GM12878 (cell line): Measurements from ENCODE around the gene PLCG2. TPM values are rescaled to one million over a fixed set of nuclear protein-coding genes. Genes with fewer than 3 reads are reported as not detected.

Source experiments
- ATAC-seq: fragments of 200-7000 bp; cut with Tn5 transposase; 3 replicates; pipeline ENCODE4 v1.9.1; 2020; ENCODE audit warnings: mild to moderate bottlenecking, moderate library complexity
- BruUV-seq: library from RNA; stranded (reverse); fragments of 400-500 nt; replicated peaks from 2 replicates; lab custom pipeline; 2021; lab: Mats Ljungman, UMichigan
- CTCF ChIA-PET: fragments of 300-600 bp; sonication (Branson Sonifier 250); formaldehyde crosslinking; extraction: SDS; loops from one replicate; lab custom pipeline; 2021; ENCODE audit warnings: inconsistent platforms; lab: Yijun Ruan, JAX
- POLR2A ChIA-PET: fragments of 350-600 bp; formaldehyde crosslinking; extraction: SDS; loops from one replicate; lab custom pipeline; 2021; ENCODE audit warnings: inconsistent platforms; lab: Charles Lee
- RAD21 ChIA-PET: fragments of 300-600 bp; sonication (Branson Sonifier 250); formaldehyde crosslinking; loops from one replicate; lab custom pipeline; 2023; ENCODE audit warnings: antibody characterized with exemption; ENCODE audit not compliant: unreplicated experiment; lab: Charles Lee
- SMC1A ChIA-PET: fragments of 300-600 bp; sonication (Branson Sonifier 250); formaldehyde crosslinking; loops from one replicate; lab custom pipeline; 2023; ENCODE audit not compliant: unreplicated experiment, uncharacterized antibody; lab: Charles Lee
- DNase-seq: peaks from one replicate; pipeline ENCODE4 v3.0.0-alpha.2; 2011; ENCODE audit warnings: low read depth, low spot score
- FAIRE-seq: peaks from 3 replicates; lab custom pipeline; 2011; peaks lifted over from hg19 to GRCh38; lab: Jason Lieb, UNC
- H2AFZ ChIP-seq: 2 replicates; pipeline ENCODE4 v1.6.0; 2011; ENCODE audit warnings: low read depth, low read length, control low read depth; ENCODE audit not compliant: control insufficient read depth
- H3K27ac ChIP-seq: 2 replicates; pipeline ENCODE4 v1.5.1; 2011; ENCODE audit warnings: control low read depth; ENCODE audit not compliant: control insufficient read depth, insufficient read depth
- H3K27me3 ChIP-seq, 2 experiments: replicated peaks in 1 of 2; 2 replicates each; pipeline versions ENCODE4 v1.6.0 to v1.6.1; 2011; ENCODE audit warnings: low read length in 1 of 2; ENCODE audit not compliant: control insufficient read depth in 2 of 2, insufficient read depth in 2 of 2
- H3K36me3 ChIP-seq, 2 experiments: 2 replicates each; pipeline ENCODE4 v1.5.1; 2011; ENCODE audit warnings: low read length in 1 of 2; ENCODE audit not compliant: control insufficient read depth in 2 of 2, insufficient read depth in 2 of 2
- H3K4me1 ChIP-seq: 2 replicates; pipeline ENCODE4 v1.6.1; 2011; ENCODE audit warnings: mild to moderate bottlenecking, low read length, moderate library complexity, mixed read lengths; ENCODE audit not compliant: control insufficient read depth, insufficient read depth
- H3K4me2 ChIP-seq: 2 replicates; pipeline ENCODE4 v1.6.0; 2011; ENCODE audit warnings: control low read depth; ENCODE audit not compliant: control insufficient read depth, insufficient read depth
- H3K4me3 ChIP-seq: fragments of 200-600 bp; sonication (generic); 2 replicates; pipeline ENCODE4 v1.5.1; 2016
- H3K79me2 ChIP-seq: 2 replicates; pipeline ENCODE4 v1.6.0; 2011; ENCODE audit warnings: low read length; ENCODE audit not compliant: control insufficient read depth, insufficient read depth
- H3K9ac ChIP-seq: 2 replicates; pipeline ENCODE4 v1.8.0; 2011; ENCODE audit warnings: low read length, control low read depth, mixed read lengths; ENCODE audit not compliant: control insufficient read depth, insufficient read depth
- H3K9me3 ChIP-seq: replicated peaks from 3 replicates; pipeline ENCODE4 v1.5.1; 2011; ENCODE audit warnings: mild to moderate bottlenecking, low read length; ENCODE audit not compliant: control insufficient read depth, insufficient read depth
- H4K20me1 ChIP-seq: 2 replicates; pipeline ENCODE4 v1.6.0; 2011; ENCODE audit not compliant: control insufficient read depth, insufficient read depth
- ASH2L ChIP-seq: fragments of 300-600, 200-600 bp; sonication (generic); IDR thresholded peaks from 2 replicates; pipeline ENCODE4 v1.6.1; 2017; ENCODE audit warnings: low read depth, mild to moderate bottlenecking, borderline replicate concordance
- BHLHE40 ChIP-seq, 2 experiments: fragments of 450-650 bp in 1 of 2; IDR thresholded peaks; 2 replicates each; pipeline ENCODE4 v1.6.1; 2011 to 2017; ENCODE audit warnings: low read depth in 2 of 2, borderline replicate concordance in 1 of 2, improper control_type of control experiment in 1 of 2, low read length in 1 of 2, mild to moderate bottlenecking in 1 of 2
- DPF2 ChIP-seq: fragments of 450-650 bp; IDR thresholded peaks from 2 replicates; pipeline ENCODE4 v1.6.1; 2017; ENCODE audit warnings: mild to moderate bottlenecking
- HDAC2 ChIP-seq: fragments of 200-600 bp; sonication (generic); IDR thresholded peaks from 2 replicates; pipeline ENCODE4 v1.6.1; 2017
- NKRF ChIP-seq: fragments of 450-650 bp; conservative IDR thresholded peaks from 2 replicates; pipeline ENCODE4 v1.6.1; 2017; ENCODE audit warnings: mild to moderate bottlenecking, moderate library complexity
- NR2C1 ChIP-seq: fragments of 450-650 bp; IDR thresholded peaks from 2 replicates; pipeline ENCODE4 v1.6.1; 2017; ENCODE audit warnings: antibody characterized with exemption, mild to moderate bottlenecking, moderate library complexity
- NR2F1 ChIP-seq: fragments of 450-650 bp; conservative IDR thresholded peaks from 2 replicates; pipeline ENCODE4 v1.6.1; 2017; ENCODE audit warnings: mild to moderate bottlenecking
- NRF1 ChIP-seq: conservative IDR thresholded peaks from 2 replicates; pipeline ENCODE4 v1.6.1; 2011; ENCODE audit warnings: mild to moderate bottlenecking, low read depth, low read length, improper control_type of control experiment
- RBBP5 ChIP-seq: fragments of 200-600 bp; sonication (generic); conservative IDR thresholded peaks from 2 replicates; pipeline ENCODE4 v1.6.1; 2016
- SPI1 ChIP-seq: IDR thresholded peaks from 2 replicates; pipeline ENCODE4 v1.6.1; 2011; ENCODE audit warnings: low read depth, mild to moderate bottlenecking, low read length, moderate library complexity, borderline replicate concordance; ENCODE audit not compliant: insufficient read depth
- YY1 ChIP-seq: IDR thresholded peaks from 2 replicates; pipeline ENCODE4 v1.6.1; 2011; ENCODE audit warnings: low read depth, mild to moderate bottlenecking, low read length
- ZNF622 ChIP-seq: fragments of 450-650 bp; IDR thresholded peaks from 2 replicates; pipeline ENCODE4 v1.6.1; 2017; ENCODE audit warnings: mild to moderate bottlenecking, inconsistent platforms
- WGBS: methylation state at CpG from one replicate; pipeline ENCODE4 v1.1.6; 2016; ENCODE audit warnings: low lambda C conversion rate; ENCODE audit not compliant: insufficient replicate concordance, insufficient coverage; ENCODE audit errors: missing lambda C conversion rate; 5-methylcytosine and 5-hydroxymethylcytosine counted together
- in situ Hi-C: fragments of 300-500 bp; cut with MboI; formaldehyde crosslinking; loops from 9 replicates; pipeline ENCODE4 v1.14.3; 2018; ENCODE audit warnings: mixed read lengths
- intact Hi-C: fragments of 100-400 bp; cut with micrococcal nuclease; formaldehyde crosslinking; loops from one replicate; pipeline ENCODE4 v1.14.2; 2022; ENCODE audit not compliant: unreplicated experiment
- polyA plus RNA-seq, 11 experiments: library from polyadenylated mRNA; depleted of rRNA in 4 of 11; unstranded in 6 of 11; stranded (reverse) in 5 of 11; fragments of >200 nt; fragmentation: Nextera tagmentation in 4 of 11; fragmentation: Illumina TruSeq in 1 of 11; extraction: Ambion mirVana in 4 of 11; extraction: Trizol in 1 of 11; gene quantifications; 1 replicate in 1 of 11; 2 replicates in 10 of 11; pipeline versions ENCODE4 v1.2.1 to v1.2.3, GENCODE V29; 2011 to 2016; ENCODE audit warnings: inconsistent platforms in 2 of 11, missing spikeins in 2 of 11, low read depth in 1 of 11
- total RNA-seq, 4 experiments: library from RNA; depleted of rRNA in 3 of 4; stranded (reverse); fragments of >200 nt in 3 of 4; fragmentation: Illumina TruSeq in 1 of 4; extraction: Trizol in 1 of 4; gene quantifications; 2 replicates each; pipeline versions ENCODE4 v1.2.1 to v1.2.3, GENCODE V29; 2013 to 2021
- TF ChIP-seq, protein P1 (sequence below): fragments of 450-650 bp; IDR thresholded peaks from 2 replicates; pipeline ENCODE4 v1.6.1; 2017; ENCODE audit warnings: mild to moderate bottlenecking, moderate library complexity
- TF ChIP-seq, protein P2 (sequence below): fragments of 450-650 bp; IDR thresholded peaks from 2 replicates; pipeline ENCODE4 v1.6.1; 2016; ENCODE audit warnings: mild to moderate bottlenecking

Gene PLCG2
- total and polyA plus RNA-seq, 10 of the 15 experiments (the other 5 are each of a cell fraction or from before 2014, with no cell fraction given), result 47.6 to 256 (median 149) TPM

DNA sequence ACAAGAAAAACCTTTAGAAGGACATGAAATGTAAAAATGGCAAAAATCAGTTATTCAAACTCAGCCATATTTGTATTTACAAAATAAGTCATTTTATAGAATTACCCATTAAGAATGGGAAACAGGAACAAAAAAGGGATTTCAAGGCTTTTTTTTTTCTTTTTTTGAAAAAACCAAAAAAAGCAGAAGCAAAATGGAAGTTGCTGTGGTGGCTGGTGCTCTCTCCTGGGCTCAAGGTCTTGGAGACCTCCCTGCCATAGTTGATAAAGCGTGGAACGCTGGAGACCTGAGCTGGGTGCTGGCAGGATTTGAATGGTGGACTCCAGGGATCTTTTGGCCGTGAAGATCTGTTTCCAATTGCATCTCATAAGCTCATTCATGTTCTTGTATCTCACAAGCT, 3.1 kb downstream of the PLCG2 start (continued):
- TF ChIP-seq NKRF (no peak), BHLHE40 (IDR thresholded peaks at IDR 0.05; ENCODE audit: borderline replicate concordance in 1 of 2, low read depth in 2 of 2, low read length in 1 of 2) (no peak), ASH2L (no peak), RBBP5 (no peak), NRF1 (no peak)

- peak; percentile 73 for ATAC-seq
- peaks cover 98% of the 10 kb centered on the region for H3K79me2 ChIP-seq
- H3K9ac ChIP-seq, result peak overlapping the region; percentile 55
- peak overlapping the region; percentile 75 for H3K4me3 ChIP-seq
- H4K20me1 ChIP-seq, result peaks cover 7% of the 10 kb centered on the region; the same call in 1 of the 2 replicates
- ChIA-PET RAD21 (interaction anchor here (0.9 to 9.5 kb wide), 12 partner anchors 10 to 470 kb away, joined by 3 to 74 read pairs (median 4); no protein-coding TSS in a partner anchor), SMC1A (interaction anchor here (0.6 to 4.9 kb wide), 22 partner anchors 9 to 159 kb away, joined by 3 to 51 read pairs (median 3); no protein-coding TSS in a partner anchor), POLR2A (interaction anchor here (0.8 to 3.9 kb wide), 8 partner anchors 9 to 63 kb away, joined by 3 to 22 read pairs (median 4); no protein-coding TSS in a partner anchor), CTCF (interaction anchor here (0.9 to 3.8 kb wide), 11 partner anchors 11 to 101 kb away, joined by 3 to 32 read pairs (median 4); no protein-coding TSS in a partner anchor)
- no TSS peak for BruUV-seq
- H3K27ac ChIP-seq, result peak overlapping the region; percentile 78
- H2AFZ ChIP-seq, result no peak overlapping the region
- H3K27me3 ChIP-seq, result no peaks in the 10 kb centered on the region
- intact Hi-C loops (loop anchor here (2.0 to 5.0 kb wide), 3 partner anchors 25 to 91 kb away; no protein-coding TSS in a partner anchor), in situ Hi-C loops (no loop called here)
- 7% methylated on average over 3 of the region's 3 CpGs for WGBS
- H3K36me3 ChIP-seq, result peaks cover 10 to 27% of the 10 kb centered on the region in 2 experiments; a peak in 3 of 4 replicates
- no peak for DNase-seq
- H3K4me1 ChIP-seq, result peaks cover 39% of the 10 kb centered on the region
- H3K9me3 ChIP-seq, result no peaks in the 10 kb centered on the region
- peak overlapping the region; percentile 93 for H3K4me2 ChIP-seq
- FAIRE-seq, result no peak
- TF ChIP-seq NR2F1 (peak; percentile 86), DPF2 (peak; percentile 13; the same call in 1 of the 2 replicates), SPI1 (no peak), YY1 (peak; percentile 16; the same call in 1 of the 2 replicates), HDAC2 (no peak), NR2C1 (peak; percentile 75), ZNF622 (no peak)
- TF ChIP-seq, protein P1, sequence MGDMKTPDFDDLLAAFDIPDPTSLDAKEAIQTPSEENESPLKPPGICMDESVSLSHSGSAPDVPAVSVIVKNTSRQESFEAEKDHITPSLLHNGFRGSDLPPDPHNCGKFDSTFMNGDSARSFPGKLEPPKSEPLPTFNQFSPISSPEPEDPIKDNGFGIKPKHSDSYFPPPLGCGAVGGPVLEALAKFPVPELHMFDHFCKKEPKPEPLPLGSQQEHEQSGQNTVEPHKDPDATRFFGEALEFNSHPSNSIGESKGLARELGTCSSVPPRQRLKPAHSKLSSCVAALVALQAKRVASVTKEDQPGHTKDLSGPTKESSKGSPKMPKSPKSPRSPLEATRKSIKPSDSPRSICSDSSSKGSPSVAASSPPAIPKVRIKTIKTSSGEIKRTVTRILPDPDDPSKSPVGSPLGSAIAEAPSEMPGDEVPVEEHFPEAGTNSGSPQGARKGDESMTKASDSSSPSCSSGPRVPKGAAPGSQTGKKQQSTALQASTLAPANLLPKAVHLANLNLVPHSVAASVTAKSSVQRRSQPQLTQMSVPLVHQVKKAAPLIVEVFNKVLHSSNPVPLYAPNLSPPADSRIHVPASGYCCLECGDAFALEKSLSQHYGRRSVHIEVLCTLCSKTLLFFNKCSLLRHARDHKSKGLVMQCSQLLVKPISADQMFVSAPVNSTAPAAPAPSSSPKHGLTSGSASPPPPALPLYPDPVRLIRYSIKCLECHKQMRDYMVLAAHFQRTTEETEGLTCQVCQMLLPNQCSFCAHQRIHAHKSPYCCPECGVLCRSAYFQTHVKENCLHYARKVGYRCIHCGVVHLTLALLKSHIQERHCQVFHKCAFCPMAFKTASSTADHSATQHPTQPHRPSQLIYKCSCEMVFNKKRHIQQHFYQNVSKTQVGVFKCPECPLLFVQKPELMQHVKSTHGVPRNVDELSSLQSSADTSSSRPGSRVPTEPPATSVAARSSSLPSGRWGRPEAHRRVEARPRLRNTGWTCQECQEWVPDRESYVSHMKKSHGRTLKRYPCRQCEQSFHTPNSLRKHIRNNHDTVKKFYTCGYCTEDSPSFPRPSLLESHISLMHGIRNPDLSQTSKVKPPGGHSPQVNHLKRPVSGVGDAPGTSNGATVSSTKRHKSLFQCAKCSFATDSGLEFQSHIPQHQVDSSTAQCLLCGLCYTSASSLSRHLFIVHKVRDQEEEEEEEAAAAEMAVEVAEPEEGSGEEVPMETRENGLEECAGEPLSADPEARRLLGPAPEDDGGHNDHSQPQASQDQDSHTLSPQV, result no peak
- TF ChIP-seq, protein P2, sequence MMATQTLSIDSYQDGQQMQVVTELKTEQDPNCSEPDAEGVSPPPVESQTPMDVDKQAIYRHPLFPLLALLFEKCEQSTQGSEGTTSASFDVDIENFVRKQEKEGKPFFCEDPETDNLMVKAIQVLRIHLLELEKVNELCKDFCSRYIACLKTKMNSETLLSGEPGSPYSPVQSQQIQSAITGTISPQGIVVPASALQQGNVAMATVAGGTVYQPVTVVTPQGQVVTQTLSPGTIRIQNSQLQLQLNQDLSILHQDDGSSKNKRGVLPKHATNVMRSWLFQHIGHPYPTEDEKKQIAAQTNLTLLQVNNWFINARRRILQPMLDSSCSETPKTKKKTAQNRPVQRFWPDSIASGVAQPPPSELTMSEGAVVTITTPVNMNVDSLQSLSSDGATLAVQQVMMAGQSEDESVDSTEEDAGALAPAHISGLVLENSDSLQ, result peak; percentile 89
These were observed 5.1 kb downstream of the PLCG2 start for GRCh38 chr16:81784072-81784795.
